HCT116 (cell line): ENCODE results near the gene CISTR. TPM values are rescaled to one million over a fixed set of nuclear protein-coding genes. Genes with fewer than 3 reads are reported as not detected.

ENCODE experiments used
- ATAC-seq: fragments of 200-7000 bp; cut with Tn5 transposase; 2 replicates; pipeline ENCODE4 v1.9.1; 2020; ENCODE audit warnings: mild to moderate bottlenecking, moderate library complexity
- BruUV-seq: library from RNA; stranded (reverse); fragments of 400-500 nt; replicated peaks from 2 replicates; lab custom pipeline; 2021; lab: Mats Ljungman, UMichigan
- CTCF ChIA-PET: fragments of 300-600 bp; sonication (Branson Sonifier 250); formaldehyde crosslinking; loops from one replicate; lab custom pipeline; 2021; ENCODE audit warnings: antibody characterized with exemption; lab: Charles Lee
- POLR2A ChIA-PET: fragments of 300-600, 350-600 bp; sonication (Branson Sonifier 250); formaldehyde crosslinking; loops from one replicate; lab custom pipeline; 2021; ENCODE audit warnings: antibody characterized with exemption; lab: Charles Lee
- RAD21 ChIA-PET, 2 experiments: fragments of 300-600 bp; sonication (Branson Sonifier 250); formaldehyde crosslinking; loops; one replicate each; lab custom pipeline; 2023; ENCODE audit warnings: low total read pairs in 2 of 2; ENCODE audit not compliant: uncharacterized antibody in 2 of 2, unreplicated experiment in 2 of 2, low non-redundant PET in 1 of 2; lab: Charles Lee
- DNase-seq: peaks from one replicate; pipeline ENCODE4 v3.0.0-alpha.2; 2010; ENCODE audit warnings: low read depth, low spot score
- H2AFZ ChIP-seq: fragments of 200-600 bp; shearing (Covaris generic), sonication (generic); 2 replicates; pipeline ENCODE4 v1.6.1; 2017; ENCODE audit warnings: low read depth, mixed run types, mixed read lengths, antibody characterized with exemption, low read length; ENCODE audit not compliant: poor library complexity, severe bottlenecking
- H3K27ac ChIP-seq: 2 replicates; pipeline ENCODE4 v1.5.1; 2012; ENCODE audit warnings: low read depth, low read length
- H3K27me3 ChIP-seq: fragments of 200-600 bp; sonication (generic); 2 replicates; pipeline ENCODE4 v1.6.1; 2016; ENCODE audit warnings: mixed run types, low read length, mixed read lengths; ENCODE audit not compliant: insufficient read depth
- H3K36me3 ChIP-seq, 2 experiments: fragments of 200-500 bp in 1 of 2; fragments of 200-600 bp in 1 of 2; sonication (Bioruptor generic) in 1 of 2; sonication (generic) in 1 of 2; 2 replicates each; pipeline versions ENCODE4 v1.5.1 to v1.6.1; 2014 to 2016; ENCODE audit warnings: low read length in 2 of 2, inconsistent platforms in 1 of 2, mixed read lengths in 1 of 2, mixed run types in 1 of 2; ENCODE audit not compliant: insufficient read depth in 2 of 2, control insufficient read depth in 1 of 2
- H3K4me1 ChIP-seq, 2 experiments: fragments of 200-600 bp in 1 of 2; sonication (generic) in 1 of 2; 2 replicates each; pipeline versions ENCODE4 v1.5.1 to v1.6.1; 2012 to 2017; ENCODE audit warnings: low read length in 2 of 2, inconsistent platforms in 1 of 2, mild to moderate bottlenecking in 1 of 2, mixed read lengths in 1 of 2, mixed run types in 1 of 2, moderate library complexity in 1 of 2; ENCODE audit not compliant: insufficient read depth in 2 of 2, control insufficient read depth in 1 of 2
- H3K4me2 ChIP-seq: fragments of 200-600 bp; sonication (generic); 2 replicates; pipeline ENCODE4 v1.6.1; 2017; ENCODE audit warnings: mixed run types, low read length, mixed read lengths
- H3K4me3 ChIP-seq, 2 experiments: fragments of 200-600 bp in 1 of 2; sonication (generic) in 1 of 2; replicated peaks in 1 of 2; 2 replicates each; pipeline ENCODE4 v1.5.1; 2011 to 2016; ENCODE audit warnings: low read length in 2 of 2, control low read depth in 1 of 2, low read depth in 1 of 2, mild to moderate bottlenecking in 1 of 2, mixed read lengths in 1 of 2, mixed run types in 1 of 2
- H3K79me2 ChIP-seq: fragments of 200-600 bp; sonication (generic); 2 replicates; pipeline ENCODE4 v1.6.1; 2017; ENCODE audit warnings: mild to moderate bottlenecking, mixed run types, low read length, moderate library complexity, mixed read lengths; ENCODE audit not compliant: insufficient read depth
- H3K9ac ChIP-seq: fragments of 200-600 bp; sonication (generic); 2 replicates; pipeline ENCODE4 v1.6.1; 2016; ENCODE audit warnings: low read length, mixed read lengths
- H3K9me2 ChIP-seq: fragments of 200-600 bp; sonication (generic), shearing (Covaris generic); 2 replicates; pipeline ENCODE4 v1.6.1; 2017; ENCODE audit warnings: mixed run types, mild to moderate bottlenecking, moderate library complexity; ENCODE audit not compliant: insufficient read depth
- H3K9me3 ChIP-seq, 2 experiments: fragments of 200-500 bp in 1 of 2; fragments of 200-600 bp in 1 of 2; sonication (Bioruptor generic) in 1 of 2; sonication (generic) in 1 of 2; 2 replicates each; pipeline ENCODE4 v1.6.1; 2014 to 2017; ENCODE audit warnings: low read length in 2 of 2, mixed read lengths in 2 of 2, inconsistent platforms in 1 of 2, low read depth in 1 of 2, mild to moderate bottlenecking in 1 of 2, mixed run types in 1 of 2, moderate library complexity in 1 of 2; ENCODE audit not compliant: control insufficient read depth in 1 of 2, insufficient read depth in 1 of 2
- H4K20me1 ChIP-seq: fragments of 200-600 bp; sonication (generic), shearing (Covaris generic); 2 replicates; pipeline ENCODE4 v1.6.1; 2017; ENCODE audit warnings: mixed run types, mild to moderate bottlenecking, moderate library complexity; ENCODE audit not compliant: insufficient read depth
- CBX3 ChIP-seq: IDR thresholded peaks from 2 replicates; pipeline ENCODE4 v1.6.1; 2012; ENCODE audit warnings: low read depth
- CEBPB ChIP-seq: IDR thresholded peaks from 2 replicates; pipeline ENCODE4 v1.6.1; 2012; ENCODE audit warnings: low read depth
- CTCF ChIP-seq, 3 experiments: fragments of 200-600 bp in 1 of 3; sonication (generic) in 1 of 3; IDR thresholded peaks in 2 of 3; conservative IDR thresholded peaks in 1 of 3; 2 replicates each; pipeline ENCODE4 v1.5.1; 2012 to 2017; ENCODE audit warnings: low read depth in 2 of 3, low read length in 2 of 3, antibody characterized with exemption in 1 of 3, borderline replicate concordance in 1 of 3, control low read depth in 1 of 3, mild to moderate bottlenecking in 1 of 3, mixed read lengths in 1 of 3, mixed run types in 1 of 3, moderate library complexity in 1 of 3; ENCODE audit not compliant: insufficient read depth in 1 of 3
- EZH2 ChIP-seq: fragments of 200-600 bp; sonication (generic); IDR thresholded peaks from 2 replicates; pipeline ENCODE4 v1.6.1; 2017; ENCODE audit warnings: antibody characterized with exemption, mixed run types
- MAX ChIP-seq: IDR thresholded peaks from 2 replicates; pipeline ENCODE4 v1.6.1; 2012
- POLR2A ChIP-seq: IDR thresholded peaks from 2 replicates; pipeline ENCODE4 v1.7.0; 2011; ENCODE audit warnings: borderline replicate concordance; ENCODE audit not compliant: insufficient read depth, insufficient read length; ENCODE audit errors: extremely low read depth
- RAD21 ChIP-seq: IDR thresholded peaks from 2 replicates; pipeline ENCODE4 v1.6.1; 2012; ENCODE audit warnings: low read depth, mild to moderate bottlenecking
- SIN3A ChIP-seq: IDR thresholded peaks from 2 replicates; pipeline ENCODE4 v1.6.1; 2012; ENCODE audit warnings: low read depth
- SP1 ChIP-seq: IDR thresholded peaks from 2 replicates; pipeline ENCODE4 v1.6.1; 2012; ENCODE audit warnings: low read depth
- TCF7L2 ChIP-seq: IDR thresholded peaks from 2 replicates; pipeline ENCODE4 v1.7.0; 2011; ENCODE audit warnings: borderline replicate concordance, inconsistent platforms; ENCODE audit not compliant: insufficient read depth, insufficient read length; ENCODE audit errors: extremely low read depth
- ZBTB33 ChIP-seq: IDR thresholded peaks from 2 replicates; pipeline ENCODE4 v1.6.1; 2011; ENCODE audit warnings: mild to moderate bottlenecking, low read length, moderate library complexity; ENCODE audit not compliant: insufficient replicate concordance; ENCODE audit errors: extremely low read depth
- ZFX ChIP-seq: fragments of 450-650 bp; IDR thresholded peaks from 2 replicates; pipeline ENCODE4 v1.6.1; 2017
- intact Hi-C: fragments of 100-400 bp; cut with micrococcal nuclease; formaldehyde crosslinking; loops from 2 replicates; pipeline ENCODE4 v1.10.0; 2022
- total RNA-seq: library from RNA; stranded (reverse); gene quantifications from one replicate; pipeline ENCODE4 v1.2.1, GENCODE V29; 2021; ENCODE audit not compliant: unreplicated experiment

Gene CISTR
- total RNA-seq, 1 experiment from 2014 or later, result not detected

- ChIA-PET RAD21 (no interaction called here), POLR2A (no interaction called here), CTCF (no interaction called here)
- Histone ChIP-seq H3K27ac (no peak overlapping the region), H3K4me1 (peaks cover 0 to 9% of the 10 kb centered on the region in 2 experiments; a peak in 1 of 4 replicates), H3K36me3 (no peaks in the 10 kb centered on the region), H3K9me3 (no peaks in the 10 kb centered on the region), H3K4me3 (no peak overlapping the region), H4K20me1 (no peaks in the 10 kb centered on the region), H3K9ac (no peak overlapping the region), H3K4me2 (no peak overlapping the region), H3K79me2 (no peaks in the 10 kb centered on the region), H3K27me3 (no peaks in the 10 kb centered on the region), H2AFZ (no peak overlapping the region), H3K9me2 (no peaks in the 10 kb centered on the region)
- no peak for DNase-seq
- intact Hi-C loops, result no loop called here
- BruUV-seq, result no TSS peak
- no peak for TF ChIP-seq SP1
- no peak for TF ChIP-seq RAD21
- TF ChIP-seq TCF7L2, result no peak
- TF ChIP-seq ZFX, result no peak
- TF ChIP-seq CBX3, result no peak
- no peak for TF ChIP-seq CEBPB
- ATAC-seq, result no peak
Observed at GRCh38 chr12:53749986-53750811, 1.6 kb downstream of the CISTR start.

GRCh38 chr12:53748072-53748840 is 3.5 kb downstream of the CISTR start:
- Histone ChIP-seq H3K9me3 (no peaks in the 10 kb centered on the region), H3K9ac (no peak overlapping the region), H3K4me1 (peaks cover 0 to 9% of the 10 kb centered on the region in 2 experiments; a peak in 1 of 4 replicates), H3K27me3 (no peaks in the 10 kb centered on the region), H3K36me3 (no peaks in the 10 kb centered on the region), H3K4me3 (no peak overlapping the region), H3K79me2 (no peaks in the 10 kb centered on the region), H3K9me2 (no peaks in the 10 kb centered on the region), H4K20me1 (no peaks in the 10 kb centered on the region), H2AFZ (no peak overlapping the region), H3K27ac (no peak overlapping the region), H3K4me2 (no peak overlapping the region)
- intact Hi-C loops, result no loop called here
- no TSS peak for BruUV-seq
- no peak for DNase-seq
- ChIA-PET CTCF (interaction anchor here (5.2 to 6.2 kb wide), 2 partner anchors 9 to 46 kb away, joined by 70 to 146 read pairs; no protein-coding TSS in a partner anchor), RAD21 (no interaction called here), POLR2A (no interaction called here)
- ATAC-seq, result no peak
- TF ChIP-seq SP1, result no peak
- TF ChIP-seq RAD21, result no peak
- TF ChIP-seq CTCF (IDR thresholded peaks at IDR 0.05 in 2 of 3, conservative IDR thresholded peaks at IDR 0.05 in 1 of 3; ENCODE audit: borderline replicate concordance in 1 of 3, insufficient read depth in 1 of 3, low read depth in 2 of 3, low read length in 2 of 3), result no peak
- TF ChIP-seq CEBPB, result no peak
- no peak for TF ChIP-seq MAX
- no peak for TF ChIP-seq EZH2
- TF ChIP-seq SIN3A, result no peak
- no peak for TF ChIP-seq ZBTB33
- no peak for TF ChIP-seq POLR2A
